ENCODE results near the gene NTHL1. TPM values are rescaled to one million over a fixed set of nuclear protein-coding genes. Genes with fewer than 3 reads are reported as not detected.

The NTHL1 gene
- polyA plus RNA-seq, 1 experiment, result 10.7 TPM

DNA sequence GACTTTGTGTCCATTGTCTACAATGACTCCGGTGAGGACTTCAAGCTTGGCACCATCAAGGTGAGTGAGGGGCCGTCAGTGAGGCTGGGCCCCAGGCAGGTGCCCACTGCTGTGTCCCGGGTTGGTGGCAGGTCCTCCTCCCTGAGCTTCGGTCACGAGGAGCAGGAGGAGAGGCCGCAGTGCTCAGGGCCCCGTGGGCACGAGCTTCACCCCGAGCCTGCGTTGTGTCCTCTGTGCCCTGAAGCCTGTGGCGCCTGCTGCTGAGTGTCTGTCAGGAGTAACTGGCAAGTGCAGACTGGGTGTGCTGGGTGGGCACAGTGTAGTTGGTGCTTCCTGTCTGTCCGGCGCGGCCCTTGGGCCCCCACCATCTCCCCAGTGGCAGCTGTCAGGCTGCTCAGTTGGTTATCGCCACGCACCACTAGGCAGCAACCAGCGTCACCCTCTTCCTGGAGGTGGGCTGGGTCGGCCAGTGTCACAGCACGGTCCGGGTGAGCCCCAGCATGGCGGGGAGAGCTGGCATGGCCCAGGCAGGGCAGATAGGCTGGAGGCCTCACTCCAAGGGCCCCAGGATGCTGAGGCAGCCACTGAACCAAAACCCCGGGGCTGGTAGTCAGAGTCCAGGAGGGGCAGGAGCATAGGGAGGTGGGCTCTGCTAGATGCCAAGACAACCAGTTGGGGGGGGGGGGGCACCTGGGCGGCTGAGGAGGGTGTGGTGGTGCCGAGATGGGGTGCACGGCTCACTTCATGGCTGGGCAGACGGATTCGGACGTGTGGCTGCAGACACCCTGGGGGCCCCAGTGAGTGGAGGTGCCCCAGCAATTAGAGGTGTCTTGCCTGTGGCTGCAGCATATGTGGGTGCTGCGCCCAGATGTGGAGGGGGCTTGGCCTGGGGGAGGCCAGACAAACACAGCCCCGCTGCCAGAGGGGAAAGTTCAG is 39.4 kb upstream of the NTHL1 start:
- Histone ChIP-seq H3K9me3 (ENCODE audit: control insufficient read depth, insufficient read depth, low read length) (peaks cover 7% of the 10 kb centered on the region; the same call in 1 of the 2 replicates), H3K27ac (ENCODE audit: low read depth, low read length) (no peak overlapping the region), H3K27me3 (ENCODE audit: control insufficient read depth, insufficient read depth, low read length) (no peaks in the 10 kb centered on the region), H3K4me3 (ENCODE audit: low read depth, low read length) (no peak overlapping the region)
- ChIA-PET POLR2A (no interaction called here), CTCF (no interaction called here)
- TF ChIP-seq, protein P1, sequence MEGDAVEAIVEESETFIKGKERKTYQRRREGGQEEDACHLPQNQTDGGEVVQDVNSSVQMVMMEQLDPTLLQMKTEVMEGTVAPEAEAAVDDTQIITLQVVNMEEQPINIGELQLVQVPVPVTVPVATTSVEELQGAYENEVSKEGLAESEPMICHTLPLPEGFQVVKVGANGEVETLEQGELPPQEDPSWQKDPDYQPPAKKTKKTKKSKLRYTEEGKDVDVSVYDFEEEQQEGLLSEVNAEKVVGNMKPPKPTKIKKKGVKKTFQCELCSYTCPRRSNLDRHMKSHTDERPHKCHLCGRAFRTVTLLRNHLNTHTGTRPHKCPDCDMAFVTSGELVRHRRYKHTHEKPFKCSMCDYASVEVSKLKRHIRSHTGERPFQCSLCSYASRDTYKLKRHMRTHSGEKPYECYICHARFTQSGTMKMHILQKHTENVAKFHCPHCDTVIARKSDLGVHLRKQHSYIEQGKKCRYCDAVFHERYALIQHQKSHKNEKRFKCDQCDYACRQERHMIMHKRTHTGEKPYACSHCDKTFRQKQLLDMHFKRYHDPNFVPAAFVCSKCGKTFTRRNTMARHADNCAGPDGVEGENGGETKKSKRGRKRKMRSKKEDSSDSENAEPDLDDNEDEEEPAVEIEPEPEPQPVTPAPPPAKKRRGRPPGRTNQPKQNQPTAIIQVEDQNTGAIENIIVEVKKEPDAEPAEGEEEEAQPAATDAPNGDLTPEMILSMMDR (IDR thresholded peaks at IDR 0.05; ENCODE audit: low read depth, low read length), result no peak
- no peak for DNase-seq (ENCODE audit: low read depth, low spot score)

DNA sequence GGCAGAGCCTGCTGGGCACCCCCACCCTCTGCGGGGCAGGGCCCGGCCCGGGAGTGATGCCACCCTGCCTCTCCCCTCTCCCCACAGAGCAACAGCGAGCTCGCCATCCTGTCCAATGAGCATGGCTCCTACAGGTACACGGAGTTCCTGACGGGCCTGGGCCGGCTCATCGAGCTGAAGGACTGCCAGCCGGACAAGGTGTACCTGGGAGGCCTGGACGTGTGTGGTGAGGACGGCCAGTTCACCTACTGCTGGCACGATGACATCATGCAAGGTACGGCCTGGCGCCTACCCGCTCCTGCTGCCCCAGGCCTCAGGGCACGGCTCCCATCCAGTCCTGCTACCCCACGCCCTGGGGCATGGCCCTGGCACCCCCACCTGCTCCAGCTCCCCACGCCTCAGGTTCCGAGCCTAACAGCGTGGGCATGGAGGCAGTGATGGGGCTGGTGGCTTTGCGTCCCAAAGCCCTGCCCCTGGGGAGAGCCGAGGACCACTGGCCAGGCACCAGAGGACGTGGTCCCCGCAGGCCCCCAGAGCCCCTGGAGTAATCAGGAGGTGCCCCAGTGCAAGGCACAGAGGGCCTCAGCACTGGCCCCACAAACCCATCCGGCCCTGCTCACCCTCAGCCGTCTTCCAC is 38.6 kb upstream of the NTHL1 start:
- ChIA-PET CTCF (interaction anchor here (2.2 kb wide), 1 partner anchor 54 kb away, joined by 7 read pairs; no protein-coding TSS in a partner anchor), POLR2A (interaction anchor here (0.7 to 2.4 kb wide), 3 partner anchors 39 to 69 kb away, joined by 3 to 10 read pairs (median 3); partner anchors contain the start of genes NTHL1, TRAF7 and TSC2)
- TF ChIP-seq, protein P1 (IDR thresholded peaks at IDR 0.05; ENCODE audit: low read depth, low read length), result no peak
- H3K27ac ChIP-seq (ENCODE audit: low read depth, low read length), result no peak overlapping the region
- H3K9me3 ChIP-seq (ENCODE audit: control insufficient read depth, insufficient read depth, low read length), result no peaks in the 10 kb centered on the region; the same call in 1 of the 2 replicates
- no peaks in the 10 kb centered on the region for H3K27me3 ChIP-seq (ENCODE audit: control insufficient read depth, insufficient read depth, low read length)
- DNase-seq (ENCODE audit: low read depth, low spot score), result no peak
- no peak overlapping the region for H3K4me3 ChIP-seq (ENCODE audit: low read depth, low read length)

DNA sequence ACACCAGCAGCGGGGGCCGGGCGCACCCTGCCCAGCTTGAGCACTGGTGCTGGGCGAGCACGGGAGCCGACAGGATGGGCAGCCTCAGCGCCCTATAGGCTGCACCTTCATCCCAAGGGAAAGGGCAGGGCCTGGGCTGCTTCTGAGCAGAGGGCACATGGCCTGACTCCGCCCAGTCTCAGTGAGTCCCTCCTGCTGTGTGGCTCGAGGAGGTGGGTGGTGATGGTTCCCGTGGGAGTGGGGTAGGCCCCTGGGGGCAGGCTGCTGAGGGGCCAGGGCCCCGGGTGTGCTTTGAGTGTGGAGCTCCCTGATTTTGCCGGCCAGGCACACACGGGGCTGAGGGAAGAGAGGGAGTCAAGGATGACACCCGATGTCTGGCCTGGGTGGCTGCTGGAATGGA is 38.0 kb upstream of the NTHL1 start:
- DNase-seq (ENCODE audit: low read depth, low spot score), result no peak
- ChIA-PET POLR2A (interaction anchor here (0.7 to 2.4 kb wide), 4 partner anchors 38 to 70 kb away, joined by 3 to 10 read pairs (median 3); partner anchors contain the start of genes NTHL1, TRAF7 and TSC2), CTCF (interaction anchor here (2.2 kb wide), 1 partner anchor 55 kb away, joined by 7 read pairs; no protein-coding TSS in a partner anchor)
- TF ChIP-seq, protein P1 (IDR thresholded peaks at IDR 0.05; ENCODE audit: low read depth, low read length), result no peak
- no peak overlapping the region for H3K27ac ChIP-seq (ENCODE audit: low read depth, low read length)
- no peaks in the 10 kb centered on the region; the same call in 1 of the 2 replicates for H3K9me3 ChIP-seq (ENCODE audit: control insufficient read depth, insufficient read depth, low read length)
- no peak overlapping the region for H3K4me3 ChIP-seq (ENCODE audit: low read depth, low read length)
- no peaks in the 10 kb centered on the region for H3K27me3 ChIP-seq (ENCODE audit: control insufficient read depth, insufficient read depth, low read length)

DNA sequence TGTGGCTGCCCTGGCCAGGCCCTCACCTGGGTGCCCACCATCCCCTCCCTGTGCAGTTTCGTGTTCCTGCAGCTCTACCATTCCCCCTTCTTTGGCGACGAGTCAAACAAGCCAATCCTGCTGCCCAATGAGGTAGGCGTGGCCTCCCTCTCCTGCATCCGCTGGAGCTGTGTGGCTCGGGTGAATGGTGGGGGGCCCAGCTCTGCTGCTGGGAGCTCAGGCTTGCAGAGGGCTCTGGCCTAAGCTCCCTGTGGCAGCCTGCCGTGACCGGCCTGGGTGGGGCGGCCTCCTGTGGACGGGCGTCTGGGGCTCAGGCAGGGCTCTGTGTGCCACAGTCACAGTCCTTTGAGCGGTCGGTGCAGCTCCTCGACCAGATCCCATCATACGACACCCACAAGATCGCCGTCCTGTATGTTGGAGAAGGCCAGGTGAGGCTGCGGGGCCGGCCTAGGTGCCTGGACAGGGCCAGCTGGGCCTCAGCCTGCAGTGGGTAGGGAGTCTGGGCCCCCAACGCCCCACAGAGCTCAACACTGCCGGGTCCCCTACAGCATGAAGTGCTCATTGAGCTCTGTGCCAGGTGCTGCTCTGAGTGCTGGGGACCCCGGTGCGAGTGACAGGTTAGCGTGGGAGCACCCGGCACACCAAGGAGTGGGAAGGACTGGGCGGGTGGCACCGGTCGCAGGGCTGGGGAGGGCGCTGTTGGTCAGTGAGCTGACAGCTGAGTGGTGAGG is 37.4 kb upstream of the NTHL1 start:
- H3K27me3 ChIP-seq (ENCODE audit: control insufficient read depth, insufficient read depth, low read length), result no peaks in the 10 kb centered on the region
- POLR2A ChIA-PET, result interaction anchor here (0.8 to 2.4 kb wide), 4 partner anchors 11 to 70 kb away, joined by 3 to 10 read pairs (median 3); partner anchors contain the start of genes NTHL1, TRAF7 and TSC2
- CTCF ChIA-PET, result interaction anchor here (2.2 kb wide), 1 partner anchor 56 kb away, joined by 7 read pairs; no protein-coding TSS in a partner anchor
- H3K27ac ChIP-seq (ENCODE audit: low read depth, low read length), result no peak overlapping the region
- no peaks in the 10 kb centered on the region; the same call in 1 of the 2 replicates for H3K9me3 ChIP-seq (ENCODE audit: control insufficient read depth, insufficient read depth, low read length)
- TF ChIP-seq, protein P1 (IDR thresholded peaks at IDR 0.05; ENCODE audit: low read depth, low read length), result no peak
- DNase-seq (ENCODE audit: low read depth, low spot score), result no peak
- H3K4me3 ChIP-seq (ENCODE audit: low read depth, low read length), result no peak overlapping the region
